HG02852 (cell line): ENCODE measurements around the gene ELAC1.

Experiments used
- ATAC-seq: cut with Tn5 transposase; IDR thresholded peaks from one replicate; pipeline ENCODE4 v1.9.1; 2021; ENCODE audit warnings: mild to moderate bottlenecking, moderate library complexity; ENCODE audit not compliant: unreplicated experiment

ELAC1 gene

GRCh38 chr18:51017140-51017879, 49.5 kb downstream of the ELAC1 start:
- ATAC-seq: no peak

GRCh38 chr18:51020536-51020935, 52.7 kb downstream of the ELAC1 start:
- ATAC-seq: no peak

GRCh38 chr18:51021226-51021965, 53.6 kb downstream of the ELAC1 start:
- no peak for ATAC-seq

GRCh38 chr18:51025512-51025911, 57.7 kb downstream of the ELAC1 start:
- ATAC-seq: no peak

GRCh38 chr18:51028201-51028805, 60.5 kb downstream of the ELAC1 start:
- no peak for ATAC-seq

- ATAC-seq: no peak
Measured at GRCh38 chr18:51029378-51029693, 61.5 kb downstream of the ELAC1 start.

GRCh38 chr18:51029694-51030536, 62.1 kb downstream of the ELAC1 start, which contains the start of gene SMAD4:
Gene SMAD4, plus strand, starts transcription at chr18:51030213. Its CDS starts 16,834 bp downstream, at chr18:51047047.
- ATAC-seq: peak; percentile 68

GRCh38 chr18:51030537-51031258, 62.9 kb downstream of the ELAC1 start:
- peak; percentile 64 for ATAC-seq

GRCh38 chr18:51032193-51032592, 64.4 kb downstream of the ELAC1 start:
- ATAC-seq: no peak

GRCh38 chr18:51037230-51037629, 69.4 kb downstream of the ELAC1 start:
- ATAC-seq: no peak
